BJ (cell line): Measurements from ENCODE around the gene SULT1C2. TPM values are rescaled to one million over a fixed set of nuclear protein-coding genes. Genes with fewer than 3 reads are reported as not detected.

Experiments used
- CTCF ChIA-PET: fragments of 350-600 bp; formaldehyde crosslinking; extraction: SDS; loops from one replicate; lab custom pipeline; 2021; ENCODE audit warnings: antibody characterized with exemption, inconsistent platforms; lab: Yijun Ruan, JAX
- POLR2A ChIA-PET: fragments of 300-600 bp; sonication (Branson Sonifier 250); formaldehyde crosslinking; extraction: SDS; loops from one replicate; lab custom pipeline; 2021; ENCODE audit warnings: antibody characterized with exemption; lab: Charles Lee
- DNase-seq: peaks from one replicate; pipeline ENCODE4 v3.0.0-alpha.2; 2011; ENCODE audit warnings: low read depth
- H3K27me3 ChIP-seq: 2 replicates; pipeline ENCODE4 v1.6.0; 2011; ENCODE audit warnings: low read length; ENCODE audit not compliant: control insufficient read depth, insufficient read depth
- H3K36me3 ChIP-seq: 2 replicates; pipeline ENCODE4 v1.5.1; 2011; ENCODE audit warnings: low read length; ENCODE audit not compliant: control insufficient read depth, insufficient read depth
- H3K4me3 ChIP-seq: 2 replicates; pipeline ENCODE4 v1.5.1; 2011; ENCODE audit warnings: low read depth, mild to moderate bottlenecking, control low read depth, low read length
- CTCF ChIP-seq: IDR thresholded peaks from 2 replicates; pipeline ENCODE4 v1.5.1; 2011; ENCODE audit warnings: low read depth, mild to moderate bottlenecking, control low read depth, inconsistent platforms, low read length, moderate library complexity; ENCODE audit not compliant: insufficient read depth
- polyA plus RNA-seq: library from polyadenylated mRNA; depleted of rRNA; stranded (reverse); fragments of >200 nt; gene quantifications from 2 replicates; pipeline ENCODE4 v1.2.3, GENCODE V29; 2011

SULT1C2 gene
- polyA plus RNA-seq, 1 experiment = not detected

DNA sequence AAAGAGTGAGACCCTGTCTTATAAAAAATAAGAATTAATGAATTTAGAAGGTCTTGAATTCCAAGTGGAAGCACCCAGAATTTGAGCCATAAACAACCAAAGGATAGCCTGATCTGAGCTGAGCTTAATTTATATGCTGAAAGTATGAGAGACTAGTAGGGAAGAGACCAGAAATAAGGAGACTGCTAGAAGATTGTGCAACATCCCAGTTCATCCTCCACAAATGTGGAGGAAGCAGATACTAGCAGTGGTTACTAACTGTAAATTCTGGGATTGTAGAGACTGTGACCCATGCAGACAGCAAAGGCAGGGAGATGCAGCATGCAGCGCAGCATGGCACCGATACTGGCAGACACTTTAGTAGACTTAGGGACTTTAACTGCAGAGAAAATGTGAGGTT lies 1.5 kb upstream of the SULT1C2 start:
- DNase-seq = no peak
- CTCF ChIA-PET = no interaction called here
- H3K4me3 ChIP-seq = no peak overlapping the region
- no peaks in the 10 kb centered on the region for H3K36me3 ChIP-seq
- POLR2A ChIA-PET = no interaction called here
- no peak for TF ChIP-seq CTCF
- peaks cover 2% of the 10 kb centered on the region for H3K27me3 ChIP-seq

- Histone ChIP-seq H3K4me3 (no peak overlapping the region), H3K27me3 (peaks cover 5% of the 10 kb centered on the region), H3K36me3 (no peaks in the 10 kb centered on the region)
- POLR2A ChIA-PET = no interaction called here
- no peak for TF ChIP-seq CTCF
- no peak for DNase-seq
- CTCF ChIA-PET = no interaction called here
Observed at GRCh38 chr2:108293850-108294249, 5.2 kb downstream of the SULT1C2 start.

- H3K4me3 ChIP-seq = no peak overlapping the region
- ChIA-PET CTCF (interaction anchor here (0.6 kb wide), 1 partner anchor 187 kb away, joined by 3 read pairs; no protein-coding TSS in a partner anchor), POLR2A (no interaction called here)
- no peak for TF ChIP-seq CTCF
- no peak for DNase-seq
- peaks cover 9% of the 10 kb centered on the region for H3K27me3 ChIP-seq
- H3K36me3 ChIP-seq = no peaks in the 10 kb centered on the region
Observed at GRCh38 chr2:108297436-108298141, 8.9 kb downstream of the SULT1C2 start.

DNA sequence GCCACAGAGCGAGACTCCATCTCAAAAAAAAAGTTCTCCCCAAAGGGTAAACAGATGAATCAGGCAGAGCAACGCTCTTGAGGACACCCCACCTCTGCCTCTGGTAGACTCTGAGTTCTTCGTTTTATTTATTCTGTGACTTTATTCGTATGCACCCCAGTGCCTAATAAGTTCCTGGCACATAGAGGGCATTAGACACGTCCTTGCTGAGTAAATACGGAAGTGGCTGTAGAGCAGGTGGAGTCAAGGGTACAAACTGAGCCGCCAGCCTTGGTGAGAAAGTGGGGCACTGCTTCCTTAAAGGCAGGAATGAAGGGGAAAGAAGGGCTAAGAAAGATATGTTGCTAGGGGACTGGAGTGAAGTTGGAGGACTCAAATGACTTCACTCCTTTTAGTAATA lies 12.9 kb downstream of the SULT1C2 start:
- TF ChIP-seq CTCF = no peak
- Histone ChIP-seq H3K4me3 (no peak overlapping the region), H3K27me3 (peaks cover 8% of the 10 kb centered on the region), H3K36me3 (no peaks in the 10 kb centered on the region)
- POLR2A ChIA-PET = no interaction called here
- CTCF ChIA-PET = no interaction called here
- no peak for DNase-seq

- TF ChIP-seq CTCF = no peak
- CTCF ChIA-PET = interaction anchor here (1.2 kb wide), 1 partner anchor 33 kb away, joined by 3 read pairs; no protein-coding TSS in a partner anchor
- POLR2A ChIA-PET = no interaction called here
- no peak for DNase-seq
- no peaks in the 10 kb centered on the region for H3K36me3 ChIP-seq
- no peak overlapping the region for H3K4me3 ChIP-seq
- peaks cover 8% of the 10 kb centered on the region for H3K27me3 ChIP-seq
Observed at GRCh38 chr2:108304975-108305374, 16.3 kb downstream of the SULT1C2 start.
